GM19099 (cell line): ENCODE measurements around the gene DMGDH.
A peak's percentile ranks its signal among the peaks of the same experiment; 100 is the strongest.

ENCODE experiments used
- POLR2A ChIP-seq: IDR thresholded peaks from 3 replicates; pipeline ENCODE4 v1.6.1; 2011; ENCODE audit warnings: low read depth; ENCODE audit not compliant: insufficient read length; ENCODE audit errors: extremely low read depth

DMGDH gene

GRCh38 chr5:79007872-79008271 lies 61.6 kb downstream of the DMGDH start:
- TF ChIP-seq POLR2A: no peak

GRCh38 chr5:79005936-79006631 lies 63.4 kb downstream of the DMGDH start:
- TF ChIP-seq POLR2A: no peak

DNA sequence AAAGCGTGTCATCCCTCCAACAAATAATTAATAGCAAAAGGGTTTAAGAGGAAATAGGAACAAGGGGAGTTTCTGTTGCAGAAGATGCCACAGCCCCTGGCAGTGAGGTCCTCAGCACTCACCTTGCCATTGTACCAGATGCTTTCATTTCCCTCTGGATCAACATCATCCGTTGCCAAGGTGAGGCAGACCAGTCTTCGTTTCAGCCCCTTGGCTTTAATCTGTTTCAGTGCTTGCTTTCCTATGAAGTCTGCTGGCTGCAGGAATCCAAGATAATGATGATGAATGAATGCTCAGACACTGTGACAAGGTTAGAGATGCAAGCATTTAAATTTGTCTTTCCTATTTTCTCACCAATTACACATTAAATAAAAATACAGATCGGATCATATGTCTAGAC lies 64.3 kb downstream of the DMGDH start:
- TF ChIP-seq POLR2A: no peak

DNA sequence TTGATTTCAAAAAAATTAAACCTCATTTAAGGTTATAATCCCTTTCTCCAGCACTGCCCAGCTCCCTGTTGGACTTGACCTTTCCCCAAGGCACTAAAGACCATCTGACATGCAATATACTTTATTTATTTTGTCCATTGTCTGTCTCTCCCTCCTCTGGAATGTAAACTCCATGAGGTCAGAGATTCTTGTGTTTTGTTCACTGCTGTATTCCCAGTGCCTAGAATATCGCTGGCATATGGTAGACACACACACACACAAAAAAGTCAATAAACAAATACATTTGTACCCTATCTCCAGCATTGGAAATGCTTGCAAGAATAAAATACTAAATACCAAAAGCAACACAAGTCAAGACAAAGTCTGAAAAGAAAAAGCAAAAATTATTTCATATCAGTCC lies 67.1 kb downstream of the DMGDH start:
- no peak for TF ChIP-seq POLR2A

DNA sequence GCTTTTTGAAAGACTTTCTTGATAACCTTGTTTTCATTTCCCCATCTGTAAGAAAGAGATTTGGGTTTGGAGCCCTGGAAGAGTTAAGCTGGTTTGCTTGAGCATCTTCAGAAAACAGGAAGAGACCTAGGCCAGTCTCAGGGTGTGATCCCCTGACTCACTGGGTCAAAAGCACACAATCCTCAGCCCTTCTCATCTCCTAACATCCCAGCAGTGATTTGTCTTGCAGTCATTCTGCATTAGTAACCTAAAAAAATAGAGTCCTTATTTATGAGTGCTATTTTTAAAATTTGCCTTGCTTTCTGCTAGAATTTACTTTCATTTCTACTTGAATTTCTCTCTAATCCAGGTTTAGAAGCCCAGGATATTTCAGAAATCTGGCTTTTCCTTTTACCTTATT lies 68.0 kb downstream of the DMGDH start:
- no peak for TF ChIP-seq POLR2A

- TF ChIP-seq POLR2A: no peak
Observed at GRCh38 chr5:78997090-78997489, 72.4 kb downstream of the DMGDH start.

- no peak for TF ChIP-seq POLR2A
Observed at GRCh38 chr5:78995521-78996007, 73.9 kb downstream of the DMGDH start.

GRCh38 chr5:78993165-78993564 lies 76.3 kb downstream of the DMGDH start:
- no peak for TF ChIP-seq POLR2A

DNA sequence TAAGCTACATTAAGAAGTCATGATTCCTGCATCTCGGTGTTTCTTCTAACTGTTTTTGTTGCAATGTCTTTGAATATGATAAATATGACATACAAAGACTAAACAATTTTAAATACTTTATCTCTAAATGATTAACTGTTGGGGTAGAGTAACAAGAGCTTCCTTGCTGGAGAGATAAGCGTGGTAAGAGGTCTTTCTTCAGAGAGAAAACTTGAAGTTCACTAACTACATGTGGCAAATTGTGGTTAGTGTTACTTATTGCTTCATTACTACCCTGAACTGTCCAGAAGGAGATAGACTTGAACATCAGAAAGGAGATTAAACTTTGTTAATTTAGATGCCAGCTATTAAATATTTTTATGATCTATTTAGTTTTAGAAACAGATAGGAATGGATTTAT lies 77.3 kb downstream of the DMGDH start:
- no peak for TF ChIP-seq POLR2A

DNA sequence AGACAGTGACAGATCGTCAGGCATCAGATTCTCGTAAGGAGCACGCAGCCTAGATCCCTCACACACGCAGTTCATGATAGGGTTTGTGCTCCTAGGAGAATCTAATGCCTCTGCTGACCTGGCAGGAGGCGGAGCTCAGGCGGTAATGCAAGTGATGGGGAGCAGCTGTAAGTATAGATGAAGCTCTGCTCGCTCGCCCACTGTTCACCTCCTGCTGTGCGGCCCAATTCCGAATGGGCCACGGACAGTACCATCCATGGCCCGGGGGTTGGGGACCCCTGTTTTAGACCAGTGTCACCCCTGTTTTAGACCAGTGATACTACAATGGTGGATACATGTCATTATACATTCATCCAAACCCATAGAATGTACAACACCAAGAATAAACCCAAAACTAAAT lies 80.4 kb downstream of the DMGDH start:
- TF ChIP-seq POLR2A: no peak

GRCh38 chr5:78985725-78986223 lies 83.7 kb downstream of the DMGDH start:
- TF ChIP-seq POLR2A: peak; percentile 61

- no peak for TF ChIP-seq POLR2A
Observed at GRCh38 chr5:78985116-78985724, 84.3 kb downstream of the DMGDH start, which contains the start of gene ARSB. TSS of gene ARSB (minus strand) at chr5:78985310. CDS start at chr5:78985248, 62 bp downstream.

DNA sequence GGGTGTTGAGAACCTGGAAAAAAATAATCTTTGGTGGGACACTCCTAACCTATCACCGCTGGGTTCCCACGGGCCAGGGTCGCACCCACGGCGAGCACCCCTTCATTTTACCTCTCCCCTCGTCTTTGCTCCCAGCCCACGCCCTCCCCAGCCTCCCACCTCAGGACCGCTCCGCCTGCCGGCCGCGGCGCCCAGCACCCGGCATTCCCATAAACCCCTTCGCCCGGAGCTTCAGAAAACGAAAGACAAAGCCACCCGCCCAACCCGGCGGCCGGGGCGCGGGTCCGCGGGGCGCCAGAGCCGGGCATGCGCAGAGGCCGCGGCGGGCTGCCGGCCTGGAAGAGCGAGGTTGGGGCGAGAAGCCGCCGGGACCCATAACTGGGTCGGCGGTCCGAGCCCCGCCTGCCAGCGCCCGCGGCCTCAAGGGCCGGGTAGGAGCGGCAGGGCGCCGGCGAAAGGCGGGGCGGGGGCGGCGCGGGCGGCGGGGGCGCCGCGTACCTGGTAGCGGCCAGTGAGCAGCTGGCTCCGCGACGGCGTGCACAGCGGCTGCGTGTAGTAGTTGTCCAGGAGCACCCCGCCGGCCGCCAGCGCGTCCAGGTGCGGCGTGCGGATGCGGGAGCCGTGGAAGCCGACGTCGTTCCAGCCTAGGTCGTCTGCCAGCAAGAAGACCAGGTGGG lies 84.9 kb downstream of the DMGDH start:
- peak; percentile 77 for TF ChIP-seq POLR2A

- peak; percentile 13 for TF ChIP-seq POLR2A
Observed at GRCh38 chr5:78983601-78984438, 85.7 kb downstream of the DMGDH start.

DNA sequence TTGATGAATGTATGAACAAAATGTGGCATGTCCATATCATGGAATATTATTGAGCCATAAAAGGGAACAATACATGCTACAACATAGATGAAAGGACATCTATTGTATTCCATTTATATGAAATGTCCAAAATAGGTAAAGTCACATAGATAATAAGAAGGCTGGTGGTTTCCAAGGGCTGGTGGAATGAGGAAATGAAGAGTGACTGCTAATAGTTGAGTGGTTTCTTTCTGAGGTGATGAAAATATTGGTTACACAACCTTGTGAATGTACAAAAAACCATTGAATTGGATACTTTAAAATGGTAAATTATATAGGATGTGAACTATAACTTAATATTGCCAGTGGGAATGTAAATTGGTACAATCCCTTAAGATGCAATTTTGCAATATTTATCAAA lies 89.6 kb downstream of the DMGDH start:
- no peak for TF ChIP-seq POLR2A
